SK-N-SH treated with all-trans-retinoic acid at 6 μM for 48 hours (cell line): ENCODE measurements around the gene SEPHS2.

Experiments used
- ARNTL ChIP-seq: fragments of 450-650 bp; formaldehyde crosslinking; IDR thresholded peaks from 2 replicates; pipeline ENCODE4 v1.5.0; 2020; ENCODE audit warnings: low read depth, mild to moderate bottlenecking, moderate library complexity, borderline replicate concordance
- CREB5 ChIP-seq: fragments of 250-450 bp; sonication (Bioruptor Pico); IDR thresholded peaks from 2 replicates; pipeline ENCODE4 v1.5.1; 2020; ENCODE audit warnings: low read depth, mild to moderate bottlenecking, moderate library complexity
- GLIS3 ChIP-seq: fragments of 250-450 bp; sonication (Bioruptor Pico); IDR thresholded peaks from 2 replicates; pipeline ENCODE4 v1.5.0; 2020; ENCODE audit warnings: mild to moderate bottlenecking, moderate library complexity
- TCF4 ChIP-seq: fragments of 250-450 bp; sonication (Bioruptor Pico); IDR thresholded peaks from 2 replicates; pipeline ENCODE4 v1.8.0; 2021; ENCODE audit warnings: mild to moderate bottlenecking, moderate library complexity, borderline replicate concordance
- ZNF70 ChIP-seq: fragments of 450-650 bp; formaldehyde crosslinking; IDR thresholded peaks from 2 replicates; pipeline ENCODE4 v1.5.0; 2020; ENCODE audit warnings: mild to moderate bottlenecking, moderate library complexity

- TF ChIP-seq ARNTL (CRISPR knock-in tag) (no peak), GLIS3 (CRISPR knock-in tag) (no peak), ZNF70 (no peak), TCF4 (CRISPR knock-in tag) (no peak), CREB5 (CRISPR knock-in tag) (no peak)
These were observed 45.6 kb upstream of the SEPHS2 start for GRCh38 chr16:30491229-30491628.
